GM19035 (cell line): ENCODE measurements around the gene KIT.
"Not testable (repeated sequence)": the region's sequence is repeated elsewhere in the genome, so short reads cannot be mapped to it uniquely, and the experiment has no call there.

ENCODE experiments used
- ATAC-seq: cut with Tn5 transposase; IDR thresholded peaks from one replicate; pipeline ENCODE4 v1.9.1; 2021; ENCODE audit not compliant: unreplicated experiment

The KIT gene

DNA sequence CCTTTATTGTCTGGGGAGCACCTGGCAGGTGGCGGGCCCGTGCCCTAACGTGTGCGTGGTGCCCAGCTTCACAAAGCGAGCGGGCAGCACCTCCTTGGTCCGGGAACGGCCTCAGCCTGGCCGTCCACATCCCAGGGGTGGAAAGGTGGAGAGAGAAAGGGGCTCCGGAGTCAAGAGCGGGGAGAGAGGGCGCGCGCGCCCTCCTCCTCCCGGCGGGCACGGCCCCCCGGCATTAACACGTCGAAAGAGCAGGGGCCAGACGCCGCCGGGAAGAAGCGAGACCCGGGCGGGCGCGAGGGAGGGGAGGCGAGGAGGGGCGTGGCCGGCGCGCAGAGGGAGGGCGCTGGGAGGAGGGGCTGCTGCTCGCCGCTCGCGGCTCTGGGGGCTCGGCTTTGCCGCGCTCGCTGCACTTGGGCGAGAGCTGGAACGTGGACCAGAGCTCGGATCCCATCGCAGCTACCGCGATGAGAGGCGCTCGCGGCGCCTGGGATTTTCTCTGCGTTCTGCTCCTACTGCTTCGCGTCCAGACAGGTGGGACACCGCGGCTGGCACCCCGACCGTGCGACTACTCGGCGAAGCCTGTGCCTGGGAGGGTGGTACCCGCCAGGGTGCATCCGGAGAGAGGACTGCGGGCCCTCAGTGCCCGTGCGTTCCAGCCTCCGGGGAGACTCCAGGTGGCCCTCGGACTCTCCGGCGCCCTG, at the start of gene KIT:
Gene KIT, plus strand, starts transcription at position 407 of the 701 bp plus-strand sequence. Its CDS starts 58 bp downstream, at position 465.
- no peak for ATAC-seq

DNA sequence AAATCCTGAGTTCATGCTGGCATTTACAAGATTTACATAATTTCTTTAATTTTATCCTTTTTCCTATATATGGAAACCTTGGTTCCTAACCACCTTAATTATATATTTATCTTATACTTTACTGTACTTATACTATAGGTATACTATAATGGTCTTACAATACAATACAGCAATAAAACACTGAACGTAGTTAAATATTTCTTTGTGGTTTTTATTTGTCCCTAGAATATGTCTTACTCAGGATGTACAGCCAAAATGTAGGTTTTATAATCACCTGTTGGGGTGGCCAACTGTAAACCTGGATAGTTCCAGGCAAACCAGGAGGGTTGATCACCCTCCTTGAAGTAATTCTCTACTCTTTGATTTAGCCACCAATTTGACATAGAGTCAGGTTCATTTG, 48.4 kb upstream of the KIT start:
- no peak for ATAC-seq

DNA sequence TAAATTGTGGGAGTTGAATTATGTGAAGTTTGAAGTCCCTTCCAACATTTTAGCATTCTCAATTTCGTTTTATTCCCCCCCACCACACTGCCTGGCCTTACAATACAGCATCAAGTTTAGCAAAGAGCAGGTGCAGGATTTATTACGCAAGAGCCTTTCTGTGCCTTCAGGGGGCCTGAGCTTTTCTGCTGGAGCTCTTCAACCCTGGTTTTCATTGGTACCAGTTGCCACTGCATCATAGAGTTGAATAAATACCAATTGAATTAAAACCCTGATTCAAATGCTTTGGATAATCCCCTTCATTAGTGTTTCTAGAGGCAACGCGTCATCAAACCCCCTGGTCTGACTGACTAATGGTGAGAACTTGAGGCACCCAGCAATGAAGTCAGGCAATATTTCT, 43.6 kb upstream of the KIT start:
- ATAC-seq, result no peak

DNA sequence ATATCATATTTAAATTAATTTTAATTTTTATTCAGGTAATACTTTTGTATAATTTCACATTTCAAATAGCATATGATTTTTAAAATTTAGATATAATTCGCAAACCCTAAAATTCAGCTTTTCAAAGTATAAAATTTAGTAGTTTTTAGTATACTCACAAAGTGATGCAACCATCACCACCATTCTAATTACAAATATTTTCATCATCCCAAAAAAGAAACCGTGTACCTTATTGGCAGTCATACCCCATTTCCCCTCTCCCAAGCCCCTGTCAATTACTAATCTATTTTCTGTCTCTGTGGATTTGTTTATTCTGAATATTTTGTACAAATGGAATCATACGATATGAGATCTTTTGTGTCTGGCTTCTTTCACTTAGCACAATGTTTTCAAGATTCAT, 37.0 kb upstream of the KIT start:
- ATAC-seq, result no peak

DNA sequence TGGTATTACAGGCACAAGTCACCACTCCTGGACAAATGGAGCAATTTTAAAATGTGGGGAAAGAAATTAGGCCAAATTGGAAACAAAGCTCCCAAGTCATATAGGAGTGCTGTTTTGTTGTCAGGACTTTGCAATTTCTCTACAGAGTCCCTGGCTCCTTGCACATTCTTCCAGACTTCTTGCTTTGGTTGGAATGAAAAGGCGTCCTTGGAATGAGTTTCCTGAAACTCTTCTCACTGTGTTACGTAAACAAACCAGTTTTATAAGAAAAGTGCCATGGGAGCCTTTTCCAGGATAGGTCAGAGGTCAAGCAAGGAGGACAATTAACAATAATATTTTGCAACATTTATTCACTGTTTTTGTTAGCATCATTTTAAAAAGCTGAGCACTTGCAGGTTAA, 32.4 kb upstream of the KIT start:
- ATAC-seq, result no peak

DNA sequence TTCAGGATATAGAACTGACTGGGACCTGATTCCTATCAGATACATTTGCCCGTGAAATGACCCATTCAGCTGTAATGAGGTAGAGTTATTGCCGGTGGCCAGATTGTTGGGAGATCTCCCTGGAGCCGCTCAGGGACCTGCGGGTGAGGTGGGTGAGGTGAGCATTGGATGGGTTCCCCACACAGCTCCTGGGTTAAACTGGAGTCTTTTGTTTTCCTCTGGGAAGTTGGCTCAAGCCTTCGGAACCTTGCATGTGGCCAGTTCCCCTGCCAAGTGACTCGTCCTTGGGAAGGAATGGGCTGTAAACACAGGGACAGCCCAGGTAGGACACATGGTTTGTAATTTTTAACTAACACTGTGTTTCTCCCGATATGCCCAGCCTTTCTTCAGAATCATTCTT, 31.6 kb upstream of the KIT start:
- no peak for ATAC-seq

DNA sequence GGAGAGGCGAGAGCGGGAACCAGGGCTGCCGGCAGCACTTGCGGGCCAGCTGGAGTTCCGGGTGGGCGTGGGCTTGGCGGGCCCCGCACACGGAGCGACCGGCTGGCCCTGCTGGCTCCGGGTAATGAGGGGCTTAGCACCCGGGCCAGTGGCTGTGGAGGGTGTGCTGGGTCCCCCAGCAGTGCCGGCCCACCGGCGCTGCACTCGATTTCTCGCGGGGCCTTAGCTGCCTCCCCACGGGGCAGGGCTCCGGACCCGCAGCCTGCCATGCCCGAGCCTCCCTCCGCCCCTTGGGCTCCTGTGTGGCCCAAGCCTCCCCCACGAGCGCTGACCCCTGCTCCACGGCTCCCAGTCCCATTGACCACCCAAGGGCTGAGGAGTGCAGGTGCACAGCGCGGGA, 25.2 kb upstream of the KIT start:
- ATAC-seq, result no peak

DNA sequence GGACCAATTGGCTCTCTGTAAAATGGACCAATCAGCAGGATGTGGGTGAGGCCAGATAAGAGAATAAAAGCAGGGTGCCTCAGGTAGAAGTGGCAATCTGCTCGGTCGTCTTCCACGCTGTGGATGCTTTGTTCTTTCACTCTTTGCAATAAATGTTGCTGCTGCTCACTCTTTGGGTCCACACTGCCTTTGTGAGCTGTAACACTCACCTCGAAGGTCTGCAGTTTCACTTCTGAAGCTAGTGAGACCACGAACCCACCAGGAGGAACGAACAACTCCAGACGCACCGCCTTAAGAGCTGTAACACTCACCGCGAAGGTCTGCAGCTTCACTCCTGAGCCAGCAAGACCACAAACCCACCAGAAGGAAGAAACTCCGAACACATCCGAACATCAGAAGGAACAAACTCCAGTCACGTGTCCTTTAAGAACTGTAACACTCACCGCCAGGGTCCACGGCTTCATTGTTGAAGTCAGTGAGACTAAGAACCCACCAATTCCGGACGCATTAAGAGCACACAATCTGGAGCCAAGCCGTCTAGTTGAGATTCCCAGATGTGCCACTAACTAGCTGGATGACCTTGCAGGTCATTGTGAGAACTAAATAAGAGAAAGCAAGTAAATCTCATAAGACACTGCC, 24.5 kb upstream of the KIT start:
- ATAC-seq, result not testable (repeated sequence)

DNA sequence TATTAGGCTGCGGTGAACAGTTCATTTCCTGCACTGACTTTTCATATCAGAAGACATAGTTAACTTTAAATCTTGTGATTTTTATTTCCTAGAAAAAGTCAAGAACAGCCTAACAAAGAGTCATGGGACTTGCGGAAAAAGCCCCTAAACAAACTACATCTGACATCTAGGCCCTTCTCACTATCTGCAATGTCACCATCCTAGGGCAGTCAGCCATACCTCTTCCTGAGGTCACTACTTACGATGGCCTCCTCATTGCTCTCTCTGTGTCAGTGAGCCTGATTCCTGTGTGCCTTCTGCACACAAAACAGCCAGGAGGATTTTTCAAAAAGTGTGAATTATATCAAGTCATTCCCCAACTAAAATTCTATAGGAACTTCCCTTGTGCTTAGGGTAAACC, 22.4 kb upstream of the KIT start:
- ATAC-seq, result no peak

DNA sequence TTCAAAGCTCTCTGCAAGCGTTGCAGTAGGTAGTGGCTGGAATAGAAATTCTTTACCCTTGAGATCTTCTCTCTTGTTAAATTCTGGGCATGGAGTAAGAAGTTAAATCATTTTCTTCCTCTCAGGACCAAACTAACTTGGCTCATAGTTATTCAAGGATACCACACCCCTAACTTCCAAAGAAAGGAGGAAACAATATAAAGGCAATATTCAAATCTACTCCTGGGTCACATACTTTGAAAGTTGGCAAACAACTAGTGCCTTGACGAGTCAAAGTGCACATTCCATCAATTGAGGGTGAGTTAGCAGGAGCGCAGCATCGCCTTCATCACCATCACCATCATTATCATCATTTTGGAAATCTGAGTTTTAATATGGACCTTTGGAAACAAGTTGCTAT, 20.4 kb upstream of the KIT start:
- ATAC-seq, result no peak

DNA sequence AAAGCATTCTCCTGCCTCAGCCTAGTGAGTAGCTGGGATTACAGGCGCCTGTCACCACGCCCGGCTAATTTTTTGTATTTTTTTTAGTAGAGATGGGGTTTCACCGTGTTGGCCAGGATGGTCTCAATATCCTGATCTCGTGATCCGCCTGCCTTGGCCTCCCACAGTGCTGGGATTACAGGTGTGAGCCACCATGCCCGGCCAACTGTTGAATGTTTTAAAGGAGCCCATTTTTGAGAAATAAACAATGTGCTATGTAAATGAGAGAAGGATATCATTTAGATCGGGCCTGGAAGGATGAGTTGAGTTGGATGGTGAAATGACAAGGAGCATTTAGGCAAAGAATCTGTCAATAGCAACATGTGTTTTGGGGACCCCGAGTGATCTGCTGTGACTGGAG, 16.7 kb upstream of the KIT start:
- ATAC-seq, result not testable (repeated sequence)

DNA sequence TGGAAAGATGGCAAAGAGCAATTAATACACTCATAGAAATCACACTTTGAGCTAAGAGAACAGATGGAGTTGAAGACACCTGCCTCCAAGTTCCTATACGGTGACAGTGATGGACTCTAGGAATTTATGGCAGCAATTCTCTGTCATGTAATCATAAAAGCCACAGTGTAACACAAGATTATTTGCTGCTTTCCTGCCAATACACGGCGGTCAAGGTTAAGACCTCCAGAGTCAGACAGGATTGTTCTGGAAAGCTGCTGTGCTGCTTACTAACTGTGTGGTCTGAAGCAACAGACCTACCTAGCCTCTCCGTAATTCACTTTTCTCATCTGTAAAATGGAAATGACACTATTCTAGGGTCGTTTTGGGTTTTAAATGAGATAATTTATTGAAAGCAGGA, 14.6 kb upstream of the KIT start:
- ATAC-seq, result no peak

DNA sequence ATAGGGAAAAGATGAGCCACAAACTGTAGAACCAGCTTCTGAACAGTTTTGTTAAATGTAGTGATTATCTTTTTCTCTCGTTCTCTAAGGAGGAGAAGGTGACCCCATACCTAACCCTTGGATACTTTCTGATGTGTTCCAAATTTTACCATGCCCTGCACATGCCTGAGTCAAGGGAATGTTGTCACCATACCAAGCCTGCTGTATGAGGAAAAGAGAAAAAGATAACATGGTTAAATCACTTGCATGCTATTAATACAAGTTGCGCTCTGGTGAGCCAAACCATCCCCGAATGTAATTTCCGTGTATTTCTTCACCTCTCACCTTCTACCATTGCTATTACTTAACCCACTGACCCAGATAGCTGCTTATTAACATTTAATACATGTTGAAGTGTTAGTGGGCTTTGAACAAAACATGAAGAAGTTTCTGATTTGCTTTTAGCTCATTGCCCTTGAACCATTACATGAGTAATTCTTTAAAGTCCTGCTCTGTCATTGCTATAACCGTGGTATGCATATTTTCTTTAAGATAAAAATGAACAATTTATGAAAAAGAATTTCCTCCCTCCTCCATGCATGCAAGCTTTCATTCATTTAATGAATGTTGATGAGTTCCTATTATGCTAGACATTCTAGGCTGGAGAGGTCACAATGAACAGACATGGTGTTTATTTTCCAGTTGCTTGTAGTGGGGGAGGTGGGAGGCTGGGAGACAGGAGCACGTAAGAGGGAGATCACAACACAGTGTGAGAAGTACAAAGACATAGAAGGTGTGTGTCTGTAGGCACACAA, 13.6 kb upstream of the KIT start:
- no peak for ATAC-seq

DNA sequence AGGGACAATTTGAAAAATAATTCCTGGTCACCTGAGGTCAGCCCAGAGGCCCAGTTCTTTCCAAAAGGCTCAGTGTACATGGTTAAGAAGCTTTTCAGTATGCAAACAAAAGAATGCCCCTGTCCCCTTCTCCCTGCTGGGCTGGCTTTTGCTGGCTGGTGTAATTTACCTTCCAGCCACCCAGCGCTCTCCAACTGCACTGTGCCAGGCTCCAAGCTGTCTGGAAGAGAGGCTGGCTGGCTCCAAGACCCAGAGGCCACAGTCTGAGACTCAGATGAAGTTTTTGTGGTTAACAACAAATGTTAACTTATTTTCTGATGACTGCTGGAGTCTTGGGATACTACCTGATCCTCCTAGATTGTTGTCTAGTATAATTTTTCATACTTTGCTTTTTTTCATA, 11.9 kb upstream of the KIT start:
- ATAC-seq, result no peak

DNA sequence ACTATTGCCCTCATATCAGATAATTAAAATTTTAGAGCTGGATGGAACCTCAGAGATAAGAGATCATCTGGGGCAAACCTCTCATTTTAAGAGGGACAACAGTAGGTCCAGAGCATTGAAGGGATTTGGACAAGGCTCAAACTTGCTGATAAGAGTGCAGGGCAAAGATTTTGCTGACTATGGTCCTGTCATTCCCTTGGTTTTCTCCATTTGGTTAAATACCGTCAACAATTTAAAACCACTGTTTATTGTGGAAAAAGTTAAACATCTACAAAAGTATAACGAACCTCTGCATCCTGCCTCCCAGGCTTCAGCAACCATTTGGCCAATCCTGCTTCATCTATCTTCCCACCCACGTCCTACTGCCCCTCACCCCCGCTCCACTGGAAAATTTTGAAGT, 10.7 kb upstream of the KIT start:
- no peak for ATAC-seq

DNA sequence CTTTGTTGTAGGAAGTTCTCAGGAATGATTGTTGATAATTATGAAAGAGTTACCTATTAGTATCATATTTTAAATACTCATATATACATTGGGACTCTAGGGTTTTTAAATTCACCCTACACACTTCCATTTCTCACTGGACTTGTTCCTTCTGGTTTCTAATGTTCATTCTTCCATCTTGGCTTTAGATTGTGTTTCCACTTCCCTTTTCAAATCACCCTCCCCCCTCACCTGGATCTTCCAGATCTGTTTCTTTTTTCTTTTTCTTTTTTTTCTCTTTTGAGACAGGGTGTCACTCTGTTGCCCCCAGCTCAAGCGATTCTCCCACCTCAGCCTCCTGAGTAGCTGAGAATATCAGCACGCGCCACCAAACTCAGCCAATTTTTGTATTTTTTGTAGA, 6.7 kb upstream of the KIT start:
- ATAC-seq, result no peak

DNA sequence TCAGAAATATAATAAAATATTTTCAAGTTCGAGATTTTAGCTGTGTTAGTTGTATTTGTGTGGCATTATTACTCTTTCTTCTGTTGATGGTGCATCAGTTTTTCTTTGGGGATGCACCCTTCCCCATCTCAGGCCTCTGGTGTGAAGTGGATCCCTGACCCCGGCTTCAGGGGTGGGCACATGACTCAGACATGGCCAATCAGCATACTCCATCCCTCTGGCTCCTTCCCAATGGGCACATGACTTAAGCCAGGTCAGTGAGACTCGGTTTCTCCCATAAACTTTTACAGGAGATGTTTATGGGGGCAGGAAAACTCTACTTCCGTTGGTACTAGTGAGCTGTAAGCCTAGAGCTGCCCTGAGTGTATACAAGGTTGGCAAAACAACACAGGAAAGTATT, 3.0 kb upstream of the KIT start:
- ATAC-seq, result no peak

DNA sequence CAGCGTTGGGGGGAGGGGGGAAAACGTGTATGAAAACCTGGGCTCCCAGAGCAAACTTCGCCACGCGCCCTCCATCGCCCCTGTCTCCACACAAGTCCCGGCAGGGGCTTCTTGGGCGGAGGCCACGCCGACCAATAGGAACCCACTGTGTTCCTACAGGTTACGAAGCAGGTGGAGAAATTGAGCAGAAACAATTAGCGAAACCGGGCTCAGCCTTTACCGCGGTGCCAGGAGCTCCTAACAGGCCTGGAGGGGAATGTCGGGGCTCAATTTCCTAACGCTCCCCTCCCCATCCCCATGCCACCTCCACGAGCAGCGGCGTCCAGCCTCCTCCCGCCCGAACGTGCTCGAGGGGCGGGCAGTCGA, 589 bp upstream of the KIT start:
- ATAC-seq, result no peak

DNA sequence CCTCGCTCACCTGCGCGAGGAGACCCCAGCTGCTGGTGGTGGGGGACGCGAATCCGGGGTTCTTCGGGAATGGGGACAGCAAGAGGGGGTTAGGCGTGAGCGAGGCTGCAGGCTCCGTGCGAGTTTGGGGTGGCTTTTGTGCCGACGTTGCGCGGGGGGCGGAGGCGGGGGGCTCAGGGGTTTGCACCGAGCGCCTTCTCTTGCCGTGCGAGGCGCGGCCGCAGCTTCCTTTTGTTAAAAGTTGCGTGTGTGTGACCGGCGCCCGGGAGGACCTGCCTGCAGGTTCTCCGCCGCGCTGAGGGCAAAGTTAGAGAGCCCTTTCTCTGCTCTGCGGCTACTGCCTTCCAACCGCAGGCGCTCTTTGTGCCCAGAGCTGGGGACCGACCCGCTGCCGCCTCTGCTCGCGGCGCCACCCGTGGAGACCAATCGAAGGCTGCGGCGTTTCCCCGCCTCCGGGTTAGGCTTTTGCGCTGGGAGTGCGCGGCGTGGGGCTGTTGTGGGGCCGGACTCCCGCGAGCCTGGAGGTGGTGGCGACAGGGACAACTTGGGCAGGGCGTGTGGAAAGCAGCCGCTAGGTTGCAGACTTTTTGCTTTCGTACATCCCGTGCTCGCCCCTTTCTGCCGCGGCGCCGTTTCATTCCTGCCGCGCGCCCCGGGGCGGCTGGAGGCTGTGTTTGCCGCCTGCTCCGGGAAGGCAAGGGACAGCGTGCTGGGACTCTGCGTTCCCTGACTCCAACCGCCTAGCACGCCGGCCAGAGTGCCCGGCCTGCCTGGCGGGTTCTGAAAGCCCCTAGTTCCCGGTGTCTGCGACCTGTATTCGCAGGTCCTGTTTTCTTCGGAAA, 716 bp downstream of the KIT start:
- no peak for ATAC-seq

DNA sequence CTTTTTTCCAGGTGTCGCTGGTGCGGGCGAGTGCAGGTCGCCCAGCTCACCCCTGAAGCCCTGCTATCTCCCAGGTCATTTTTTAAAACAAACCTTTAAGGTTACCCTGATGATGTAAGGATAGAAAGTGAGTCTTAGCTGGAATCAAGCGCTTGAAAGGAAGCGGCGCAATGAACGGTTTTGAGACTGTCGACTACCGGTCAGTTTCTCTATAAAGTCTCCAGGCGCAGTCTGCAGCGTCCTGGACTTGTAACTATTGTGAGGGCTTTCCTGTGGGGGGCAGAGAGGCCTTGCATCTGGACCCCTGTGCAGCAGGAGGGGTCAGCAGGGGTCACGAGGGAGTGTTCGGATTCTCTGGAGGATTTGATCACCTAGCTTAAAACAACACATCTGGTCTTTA, 1.6 kb downstream of the KIT start:
- ATAC-seq, result no peak

DNA sequence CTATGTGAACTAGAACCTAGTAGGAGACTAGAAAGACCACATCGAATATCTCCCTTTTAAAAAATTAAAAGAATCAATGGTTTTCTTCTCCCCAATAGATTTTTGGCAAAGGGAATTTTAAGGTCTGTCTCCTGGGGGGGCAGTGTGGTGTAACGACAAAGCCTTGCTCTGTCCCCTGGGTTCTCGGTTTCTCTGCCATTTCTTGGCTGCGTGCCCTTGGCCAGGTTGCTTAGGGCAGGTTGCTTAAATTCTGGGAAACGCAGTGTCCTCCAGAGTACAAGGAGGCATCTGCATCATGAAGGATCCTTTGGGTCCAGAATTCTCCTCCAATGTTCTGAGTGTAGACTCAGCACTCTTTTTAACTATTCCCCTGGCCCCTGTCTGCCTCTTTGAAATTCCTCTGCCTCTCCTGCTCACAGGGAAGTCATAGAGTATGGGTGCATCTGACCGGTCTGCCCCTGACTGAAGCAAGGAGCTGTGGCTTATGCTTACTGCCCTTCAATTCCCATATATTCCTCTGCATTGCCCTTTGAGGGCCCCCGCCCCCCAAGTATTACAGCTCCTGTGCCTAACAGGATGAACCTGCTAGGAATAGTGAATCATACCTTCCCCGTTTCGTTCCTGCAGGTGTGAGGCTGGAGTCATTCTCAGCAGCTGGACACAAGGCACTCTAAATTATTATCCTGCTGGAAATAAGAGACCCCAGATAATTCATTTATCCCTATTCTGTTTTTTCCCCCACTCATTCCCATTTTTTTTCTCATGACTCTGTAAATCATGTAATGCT, 2.2 kb downstream of the KIT start:
- no peak for ATAC-seq
